ENCODE measurements around the gene RBKS. TPM values are rescaled to one million over a fixed set of nuclear protein-coding genes. Genes with fewer than 3 reads are reported as not detected.

Gene RBKS
- total and polyA plus RNA-seq, 2 of the 13 experiments (the other 11 are each of a cell fraction or from before 2014, with no cell fraction given) = 7.7 to 8.3 TPM

DNA sequence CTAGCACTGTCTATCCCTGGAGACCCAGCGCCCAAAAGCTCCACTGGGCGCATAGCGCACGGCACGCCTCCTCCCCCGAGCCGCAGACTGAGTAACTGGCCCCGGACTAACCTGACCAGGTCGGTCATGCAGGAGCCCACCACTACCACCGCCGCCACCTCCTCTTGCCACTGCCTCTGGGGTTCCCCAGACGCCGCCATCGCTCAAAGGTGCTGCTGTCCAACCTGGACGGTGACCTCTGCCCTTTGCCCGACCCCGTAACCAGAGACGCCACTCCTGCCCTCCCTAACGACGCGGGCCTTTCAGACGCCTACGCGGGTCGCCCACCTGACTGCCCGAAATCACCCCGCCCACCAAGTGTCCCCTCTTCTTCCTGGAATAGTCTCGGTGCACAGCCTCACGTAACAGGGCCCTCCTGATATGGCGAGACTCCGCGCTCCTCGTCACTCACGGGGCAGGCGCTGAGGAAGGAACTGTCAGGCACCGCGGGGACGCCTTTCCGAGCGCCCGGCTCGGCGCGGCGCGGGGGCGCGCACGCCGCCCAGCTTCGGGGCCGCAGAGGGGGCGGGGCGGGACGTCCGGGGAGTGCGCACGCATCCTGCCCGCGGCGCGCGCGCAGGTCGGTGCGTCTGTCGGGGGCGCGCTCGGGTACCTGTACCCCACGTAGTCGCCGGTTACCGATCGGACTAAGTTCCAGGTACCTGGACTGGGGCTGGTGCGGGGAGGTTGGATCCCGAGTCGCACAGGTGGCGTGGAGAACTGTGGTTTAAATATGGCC lies at the start of gene RBKS, which contains the start of gene BABAM2 (continued):
- TF ChIP-seq, protein P1, sequence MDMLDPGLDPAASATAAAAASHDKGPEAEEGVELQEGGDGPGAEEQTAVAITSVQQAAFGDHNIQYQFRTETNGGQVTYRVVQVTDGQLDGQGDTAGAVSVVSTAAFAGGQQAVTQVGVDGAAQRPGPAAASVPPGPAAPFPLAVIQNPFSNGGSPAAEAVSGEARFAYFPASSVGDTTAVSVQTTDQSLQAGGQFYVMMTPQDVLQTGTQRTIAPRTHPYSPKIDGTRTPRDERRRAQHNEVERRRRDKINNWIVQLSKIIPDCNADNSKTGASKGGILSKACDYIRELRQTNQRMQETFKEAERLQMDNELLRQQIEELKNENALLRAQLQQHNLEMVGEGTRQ (IDR thresholded peaks at IDR 0.05; ENCODE audit: low read depth, low read length) = no peak; the same call in 1 of the 2 replicates
- TF ChIP-seq, protein P1 (CRISPR knock-in tag; IDR thresholded peaks at IDR 0.05; ENCODE audit: borderline replicate concordance) = peak; percentile 69; the same call in 1 of the 2 replicates
- TF ChIP-seq, protein P2, sequence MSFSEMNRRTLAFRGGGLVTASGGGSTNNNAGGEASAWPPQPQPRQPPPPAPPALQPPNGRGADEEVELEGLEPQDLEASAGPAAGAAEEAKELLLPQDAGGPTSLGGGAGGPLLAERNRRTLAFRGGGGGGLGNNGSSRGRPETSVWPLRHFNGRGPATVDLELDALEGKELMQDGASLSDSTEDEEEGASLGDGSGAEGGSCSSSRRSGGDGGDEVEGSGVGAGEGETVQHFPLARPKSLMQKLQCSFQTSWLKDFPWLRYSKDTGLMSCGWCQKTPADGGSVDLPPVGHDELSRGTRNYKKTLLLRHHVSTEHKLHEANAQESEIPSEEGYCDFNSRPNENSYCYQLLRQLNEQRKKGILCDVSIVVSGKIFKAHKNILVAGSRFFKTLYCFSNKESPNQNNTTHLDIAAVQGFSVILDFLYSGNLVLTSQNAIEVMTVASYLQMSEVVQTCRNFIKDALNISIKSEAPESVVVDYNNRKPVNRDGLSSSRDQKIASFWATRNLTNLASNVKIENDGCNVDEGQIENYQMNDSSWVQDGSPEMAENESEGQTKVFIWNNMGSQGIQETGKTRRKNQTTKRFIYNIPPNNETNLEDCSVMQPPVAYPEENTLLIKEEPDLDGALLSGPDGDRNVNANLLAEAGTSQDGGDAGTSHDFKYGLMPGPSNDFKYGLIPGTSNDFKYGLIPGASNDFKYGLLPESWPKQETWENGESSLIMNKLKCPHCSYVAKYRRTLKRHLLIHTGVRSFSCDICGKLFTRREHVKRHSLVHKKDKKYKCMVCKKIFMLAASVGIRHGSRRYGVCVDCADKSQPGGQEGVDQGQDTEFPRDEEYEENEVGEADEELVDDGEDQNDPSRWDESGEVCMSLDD (CRISPR knock-in tag; IDR thresholded peaks at IDR 0.05; ENCODE audit: borderline replicate concordance) = peak; percentile 81; the same call in 1 of the 2 replicates
- TF ChIP-seq IKZF1 (IDR thresholded peaks at IDR 0.05) (no peak), ZNF234 (CRISPR knock-in tag; conservative IDR thresholded peaks at IDR 0.05) (no peak; the same call in 1 of the 2 replicates), ZNF451 (CRISPR knock-in tag; IDR thresholded peaks at IDR 0.05) (no peak; the same call in 1 of the 2 replicates), TBX2 (CRISPR knock-in tag; IDR thresholded peaks at IDR 0.05; ENCODE audit: borderline replicate concordance) (peak; percentile 95), ZNF343 (CRISPR knock-in tag; IDR thresholded peaks at IDR 0.05) (no peak; the same call in 1 of the 2 replicates), RARG (CRISPR knock-in tag; IDR thresholded peaks at IDR 0.05; ENCODE audit: low read depth) (no peak; the same call in 1 of the 2 replicates), ZNF350 (CRISPR knock-in tag; IDR thresholded peaks at IDR 0.05; ENCODE audit: borderline replicate concordance, low read depth) (peak; percentile 93), NFE2 (CRISPR knock-in tag; IDR thresholded peaks at IDR 0.05) (no peak), SRY (CRISPR knock-in tag; IDR thresholded peaks at IDR 0.05) (peak; percentile 69; the same call in 1 of the 2 replicates), HCFC1 (IDR thresholded peaks at IDR 0.05; ENCODE audit: low read depth, low read length) (peak; percentile 28; the same call in 1 of the 2 replicates), NKX3-1 (CRISPR knock-in tag; IDR thresholded peaks at IDR 0.05) (peak; percentile 67), NCOA5 (CRISPR knock-in tag; IDR thresholded peaks at IDR 0.05) (no peak), CHCHD3 (CRISPR knock-in tag; IDR thresholded peaks at IDR 0.05) (no peak)
- TF ChIP-seq, protein P3, sequence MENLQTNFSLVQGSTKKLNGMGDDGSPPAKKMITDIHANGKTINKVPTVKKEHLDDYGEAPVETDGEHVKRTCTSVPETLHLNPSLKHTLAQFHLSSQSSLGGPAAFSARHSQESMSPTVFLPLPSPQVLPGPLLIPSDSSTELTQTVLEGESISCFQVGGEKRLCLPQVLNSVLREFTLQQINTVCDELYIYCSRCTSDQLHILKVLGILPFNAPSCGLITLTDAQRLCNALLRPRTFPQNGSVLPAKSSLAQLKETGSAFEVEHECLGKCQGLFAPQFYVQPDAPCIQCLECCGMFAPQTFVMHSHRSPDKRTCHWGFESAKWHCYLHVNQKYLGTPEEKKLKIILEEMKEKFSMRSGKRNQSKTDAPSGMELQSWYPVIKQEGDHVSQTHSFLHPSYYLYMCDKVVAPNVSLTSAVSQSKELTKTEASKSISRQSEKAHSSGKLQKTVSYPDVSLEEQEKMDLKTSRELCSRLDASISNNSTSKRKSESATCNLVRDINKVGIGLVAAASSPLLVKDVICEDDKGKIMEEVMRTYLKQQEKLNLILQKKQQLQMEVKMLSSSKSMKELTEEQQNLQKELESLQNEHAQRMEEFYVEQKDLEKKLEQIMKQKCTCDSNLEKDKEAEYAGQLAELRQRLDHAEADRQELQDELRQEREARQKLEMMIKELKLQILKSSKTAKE (CRISPR knock-in tag; IDR thresholded peaks at IDR 0.05; ENCODE audit: borderline replicate concordance) = 0 out of 2 replicates have a peak, but pooled peaks have one; percentile 75
- TF ChIP-seq, protein P4, sequence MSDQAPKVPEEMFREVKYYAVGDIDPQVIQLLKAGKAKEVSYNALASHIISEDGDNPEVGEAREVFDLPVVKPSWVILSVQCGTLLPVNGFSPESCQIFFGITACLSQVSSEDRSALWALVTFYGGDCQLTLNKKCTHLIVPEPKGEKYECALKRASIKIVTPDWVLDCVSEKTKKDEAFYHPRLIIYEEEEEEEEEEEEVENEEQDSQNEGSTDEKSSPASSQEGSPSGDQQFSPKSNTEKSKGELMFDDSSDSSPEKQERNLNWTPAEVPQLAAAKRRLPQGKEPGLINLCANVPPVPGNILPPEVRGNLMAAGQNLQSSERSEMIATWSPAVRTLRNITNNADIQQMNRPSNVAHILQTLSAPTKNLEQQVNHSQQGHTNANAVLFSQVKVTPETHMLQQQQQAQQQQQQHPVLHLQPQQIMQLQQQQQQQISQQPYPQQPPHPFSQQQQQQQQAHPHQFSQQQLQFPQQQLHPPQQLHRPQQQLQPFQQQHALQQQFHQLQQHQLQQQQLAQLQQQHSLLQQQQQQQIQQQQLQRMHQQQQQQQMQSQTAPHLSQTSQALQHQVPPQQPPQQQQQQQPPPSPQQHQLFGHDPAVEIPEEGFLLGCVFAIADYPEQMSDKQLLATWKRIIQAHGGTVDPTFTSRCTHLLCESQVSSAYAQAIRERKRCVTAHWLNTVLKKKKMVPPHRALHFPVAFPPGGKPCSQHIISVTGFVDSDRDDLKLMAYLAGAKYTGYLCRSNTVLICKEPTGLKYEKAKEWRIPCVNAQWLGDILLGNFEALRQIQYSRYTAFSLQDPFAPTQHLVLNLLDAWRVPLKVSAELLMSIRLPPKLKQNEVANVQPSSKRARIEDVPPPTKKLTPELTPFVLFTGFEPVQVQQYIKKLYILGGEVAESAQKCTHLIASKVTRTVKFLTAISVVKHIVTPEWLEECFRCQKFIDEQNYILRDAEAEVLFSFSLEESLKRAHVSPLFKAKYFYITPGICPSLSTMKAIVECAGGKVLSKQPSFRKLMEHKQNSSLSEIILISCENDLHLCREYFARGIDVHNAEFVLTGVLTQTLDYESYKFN (CRISPR knock-in tag; conservative IDR thresholded peaks at IDR 0.05) = peak; percentile 82

All from HepG2 (cell line).